ENCODE data around the gene MX2.

MX2 gene

DNA sequence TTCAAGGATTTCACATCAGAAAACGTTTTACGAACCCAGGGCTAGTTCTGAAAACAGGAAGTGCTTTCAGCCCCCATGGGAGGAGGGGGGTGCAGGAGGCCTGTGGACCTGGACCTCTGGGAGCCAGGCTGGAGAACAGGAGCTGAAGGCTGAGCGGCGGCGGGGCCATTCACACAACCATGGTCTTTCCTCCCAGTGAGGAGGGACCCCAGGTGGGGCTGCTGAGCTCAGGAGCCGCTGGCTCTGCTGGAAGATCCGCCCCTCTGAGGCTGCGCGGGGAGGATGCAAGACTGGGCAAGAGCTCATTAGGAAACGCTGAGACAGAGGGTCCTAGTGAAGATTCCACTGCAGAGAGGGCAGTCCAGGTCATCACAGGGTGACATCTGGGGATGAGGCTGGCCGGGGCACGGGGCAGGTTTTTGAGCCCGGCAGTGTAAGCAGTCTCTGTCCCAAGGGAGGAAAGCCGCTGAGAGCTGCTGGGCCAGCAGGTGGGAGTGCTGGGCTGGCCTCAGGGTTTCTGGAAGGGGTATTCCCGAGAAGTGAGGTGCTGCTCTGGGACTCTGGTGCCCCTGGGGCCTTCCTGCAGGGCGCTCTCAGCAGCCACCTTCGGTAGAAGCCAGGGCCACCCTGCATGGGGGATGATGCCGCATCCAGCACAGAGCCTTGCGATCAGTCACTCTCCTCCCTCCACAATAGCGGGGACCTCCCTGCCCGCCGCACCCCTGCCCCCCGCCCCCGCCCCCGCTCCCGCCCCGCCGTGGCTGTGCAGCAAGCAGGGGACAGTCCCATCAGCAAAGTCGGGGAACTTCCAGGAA is 7.5 kb downstream of the MX2 start:
- Histone ChIP-seq H2AFZ (ENCODE audit: low read depth, low read length) (peak overlapping the region; percentile 90; the same call in 1 of the 2 replicates), H3K9ac (ENCODE audit: low read length) (peak overlapping the region; percentile 98)

DNA sequence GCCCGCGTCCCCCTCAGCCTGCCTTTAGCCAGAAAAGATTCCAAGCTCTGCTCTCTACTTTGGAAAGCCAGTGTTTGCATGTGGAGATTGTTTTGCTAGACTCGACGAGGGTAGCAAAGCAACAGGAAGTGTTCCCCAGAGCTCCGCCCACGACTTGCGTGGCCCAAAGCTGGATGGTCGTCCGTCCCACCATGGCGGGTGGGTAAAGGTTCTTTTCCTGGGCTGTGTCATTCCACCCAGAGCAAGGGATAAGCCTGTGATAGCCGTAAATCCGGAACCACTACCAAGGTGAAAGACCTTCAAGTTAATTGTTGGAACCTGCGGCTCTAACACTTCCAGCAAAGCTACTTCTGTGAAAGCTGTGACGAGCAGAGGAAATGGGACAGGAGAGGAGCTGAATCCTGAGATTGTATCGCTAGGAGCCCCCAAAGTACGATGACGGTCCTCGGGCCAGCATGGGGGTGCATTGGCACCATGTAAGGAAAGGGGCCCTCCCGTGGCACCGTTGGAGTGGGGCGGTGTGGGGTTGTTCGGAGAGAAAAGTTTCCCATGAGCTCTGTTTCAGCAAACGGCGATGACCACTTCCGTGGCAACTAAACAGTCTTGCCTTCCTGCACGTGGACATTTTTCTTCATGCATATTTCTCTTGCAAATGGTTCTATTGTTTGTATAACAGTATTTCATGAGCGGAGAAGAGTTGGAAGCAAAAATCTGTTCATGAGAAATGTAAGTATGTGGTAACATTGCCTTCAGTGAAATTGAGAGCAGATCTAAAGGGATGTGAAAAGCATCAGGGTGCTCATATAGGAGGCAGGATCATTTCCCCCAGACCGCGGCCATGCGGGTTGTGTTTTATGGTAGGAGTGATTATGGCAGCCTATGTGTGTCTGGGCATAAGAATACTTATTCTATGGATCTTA is 8.4 kb downstream of the MX2 start:
- H4K20me1 ChIP-seq (ENCODE audit: insufficient read depth, low read length) = no peaks in the 10 kb centered on the region; the same call in 1 of the 2 replicates

More for the DNA sequence above, 7.5 kb downstream of the MX2 start:
- TF ChIP-seq EZH2phosphoT487 (IDR thresholded peaks at IDR 0.05; ENCODE audit: low read depth) = no peak
- TF ChIP-seq, protein P1, sequence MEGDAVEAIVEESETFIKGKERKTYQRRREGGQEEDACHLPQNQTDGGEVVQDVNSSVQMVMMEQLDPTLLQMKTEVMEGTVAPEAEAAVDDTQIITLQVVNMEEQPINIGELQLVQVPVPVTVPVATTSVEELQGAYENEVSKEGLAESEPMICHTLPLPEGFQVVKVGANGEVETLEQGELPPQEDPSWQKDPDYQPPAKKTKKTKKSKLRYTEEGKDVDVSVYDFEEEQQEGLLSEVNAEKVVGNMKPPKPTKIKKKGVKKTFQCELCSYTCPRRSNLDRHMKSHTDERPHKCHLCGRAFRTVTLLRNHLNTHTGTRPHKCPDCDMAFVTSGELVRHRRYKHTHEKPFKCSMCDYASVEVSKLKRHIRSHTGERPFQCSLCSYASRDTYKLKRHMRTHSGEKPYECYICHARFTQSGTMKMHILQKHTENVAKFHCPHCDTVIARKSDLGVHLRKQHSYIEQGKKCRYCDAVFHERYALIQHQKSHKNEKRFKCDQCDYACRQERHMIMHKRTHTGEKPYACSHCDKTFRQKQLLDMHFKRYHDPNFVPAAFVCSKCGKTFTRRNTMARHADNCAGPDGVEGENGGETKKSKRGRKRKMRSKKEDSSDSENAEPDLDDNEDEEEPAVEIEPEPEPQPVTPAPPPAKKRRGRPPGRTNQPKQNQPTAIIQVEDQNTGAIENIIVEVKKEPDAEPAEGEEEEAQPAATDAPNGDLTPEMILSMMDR (IDR thresholded peaks at IDR 0.05; ENCODE audit: low read depth, low read length) = peak; percentile 28; the same call in 1 of the 2 replicates
- Histone ChIP-seq H3K4me2 (ENCODE audit: low read length) (peak overlapping the region; percentile 98), H3K27me3 (ENCODE audit: low read depth, low read length) (no peaks in the 10 kb centered on the region), H3K4me1 (ENCODE audit: low read length) (peaks cover 46% of the 10 kb centered on the region), H3K9me3 (ENCODE audit: insufficient read depth, low read length) (no peaks in the 10 kb centered on the region), H3K79me2 (ENCODE audit: low read length) (peaks cover 43% of the 10 kb centered on the region), H3K4me3 (ENCODE audit: low read length) (peak overlapping the region; percentile 95), H3K36me3 (replicated peaks; ENCODE audit: low read depth, low read length) (peaks cover 3% of the 10 kb centered on the region), H3K27ac (ENCODE audit: low read length) (peak overlapping the region; percentile 89), H4K20me1 (ENCODE audit: insufficient read depth, low read length) (no peaks in the 10 kb centered on the region; the same call in 1 of the 2 replicates)

GRCh38 chr21:41370840-41371684 is 9.2 kb downstream of the MX2 start:
- peak overlapping the region; percentile 39; the same call in 1 of the 2 replicates for H2AFZ ChIP-seq (ENCODE audit: low read depth, low read length)
- H3K79me2 ChIP-seq (ENCODE audit: low read length) = peaks cover 58% of the 10 kb centered on the region
- no peaks in the 10 kb centered on the region; the same call in 1 of the 2 replicates for H4K20me1 ChIP-seq (ENCODE audit: insufficient read depth, low read length)
- no peaks in the 10 kb centered on the region for H3K9me3 ChIP-seq (ENCODE audit: insufficient read depth, low read length)
- H3K9ac ChIP-seq (ENCODE audit: low read length) = peak overlapping the region; percentile 98
- peak overlapping the region; percentile 98 for H3K4me2 ChIP-seq (ENCODE audit: low read length)
- H3K4me3 ChIP-seq (ENCODE audit: low read length) = peak overlapping the region; percentile 95
- H3K36me3 ChIP-seq (replicated peaks; ENCODE audit: low read depth, low read length) = peaks cover 3% of the 10 kb centered on the region
- H3K27ac ChIP-seq (ENCODE audit: low read length) = peak overlapping the region; percentile 89
- TF ChIP-seq, protein P1 (IDR thresholded peaks at IDR 0.05; ENCODE audit: low read depth, low read length) = no peak
- TF ChIP-seq EZH2phosphoT487 (IDR thresholded peaks at IDR 0.05; ENCODE audit: low read depth) = no peak
- H3K4me1 ChIP-seq (ENCODE audit: low read length) = peaks cover 40% of the 10 kb centered on the region
- H3K27me3 ChIP-seq (ENCODE audit: low read depth, low read length) = no peaks in the 10 kb centered on the region

More for the DNA sequence above, 8.4 kb downstream of the MX2 start:
- Histone ChIP-seq H3K4me3 (ENCODE audit: low read length) (peak overlapping the region; percentile 95), H3K4me2 (ENCODE audit: low read length) (peak overlapping the region; percentile 98), H3K36me3 (replicated peaks; ENCODE audit: low read depth, low read length) (peaks cover 3% of the 10 kb centered on the region), H3K9me3 (ENCODE audit: insufficient read depth, low read length) (no peaks in the 10 kb centered on the region), H3K27me3 (ENCODE audit: low read depth, low read length) (no peaks in the 10 kb centered on the region), H3K9ac (ENCODE audit: low read length) (peak overlapping the region; percentile 98), H3K27ac (ENCODE audit: low read length) (peak overlapping the region; percentile 89), H3K4me1 (ENCODE audit: low read length) (peaks cover 40% of the 10 kb centered on the region), H3K79me2 (ENCODE audit: low read length) (peaks cover 51% of the 10 kb centered on the region), H2AFZ (ENCODE audit: low read depth, low read length) (peak overlapping the region; percentile 90)
- TF ChIP-seq, protein P1 (IDR thresholded peaks at IDR 0.05; ENCODE audit: low read depth, low read length) = no peak
- no peak for TF ChIP-seq EZH2phosphoT487 (IDR thresholded peaks at IDR 0.05; ENCODE audit: low read depth)
